GM18519 (cell line): ENCODE measurements around the gene BCAS4.

Experiments
- ATAC-seq: cut with Tn5 transposase; IDR thresholded peaks from one replicate; pipeline ENCODE4 v1.9.1; 2021; ENCODE audit warnings: mild to moderate bottlenecking, moderate library complexity; ENCODE audit not compliant: unreplicated experiment, low FRiP score

BCAS4 gene

DNA sequence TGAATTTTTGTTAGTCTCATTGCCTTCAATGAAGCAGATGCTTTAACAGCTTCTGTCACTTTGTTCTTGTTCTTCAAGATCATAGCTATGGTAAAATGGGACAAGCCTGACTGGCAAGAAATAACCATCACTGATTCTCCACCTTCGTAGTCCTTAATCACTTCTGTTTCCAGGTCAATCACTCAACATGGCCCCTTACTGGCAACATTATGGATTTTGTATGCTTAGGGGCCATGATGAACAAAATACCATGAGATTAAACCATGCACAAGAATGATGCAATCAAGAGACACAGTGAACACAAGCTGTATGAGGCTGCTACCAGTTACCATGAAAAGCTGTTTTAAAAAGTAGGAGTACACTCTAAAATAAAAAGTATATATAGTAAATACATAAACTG is 103.6 kb downstream of the BCAS4 start:
- ATAC-seq = no peak

DNA sequence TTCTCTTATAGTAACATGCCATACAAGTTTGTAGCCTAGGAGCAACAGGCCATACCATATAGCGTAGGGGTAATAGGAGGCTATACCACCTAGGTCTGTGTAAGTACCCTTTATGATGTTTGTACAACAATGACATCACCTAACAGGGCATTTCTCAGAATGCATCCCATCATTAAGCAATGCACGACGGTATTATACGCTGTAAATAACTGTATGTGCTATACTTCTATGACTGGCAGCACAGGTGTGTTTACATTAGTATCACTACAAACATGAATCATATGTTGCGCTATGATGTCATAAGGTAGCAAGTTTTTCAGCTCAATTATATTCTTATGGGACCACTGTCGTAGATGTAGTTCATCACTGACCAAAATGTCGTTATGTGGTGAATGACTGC is 105.4 kb downstream of the BCAS4 start:
- no peak for ATAC-seq

DNA sequence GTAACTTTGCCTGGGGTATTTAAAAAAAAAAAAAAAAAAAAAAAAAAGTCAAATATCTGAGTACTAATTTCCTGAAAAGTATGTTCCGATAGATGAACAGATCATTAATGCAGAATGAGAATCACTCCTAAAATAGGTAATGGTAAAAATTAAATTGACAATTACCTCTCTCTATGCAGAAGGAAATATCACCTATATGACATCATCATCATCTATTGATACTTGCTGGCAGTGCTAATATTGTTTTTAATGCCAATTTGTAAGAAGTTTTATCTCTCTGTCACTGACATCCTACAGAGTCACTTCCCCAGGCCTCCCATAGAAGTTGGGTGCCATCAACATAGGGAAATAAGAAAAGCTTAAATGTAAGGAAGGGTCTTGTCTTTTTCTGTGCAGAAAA is 106.4 kb downstream of the BCAS4 start:
- no peak for ATAC-seq

DNA sequence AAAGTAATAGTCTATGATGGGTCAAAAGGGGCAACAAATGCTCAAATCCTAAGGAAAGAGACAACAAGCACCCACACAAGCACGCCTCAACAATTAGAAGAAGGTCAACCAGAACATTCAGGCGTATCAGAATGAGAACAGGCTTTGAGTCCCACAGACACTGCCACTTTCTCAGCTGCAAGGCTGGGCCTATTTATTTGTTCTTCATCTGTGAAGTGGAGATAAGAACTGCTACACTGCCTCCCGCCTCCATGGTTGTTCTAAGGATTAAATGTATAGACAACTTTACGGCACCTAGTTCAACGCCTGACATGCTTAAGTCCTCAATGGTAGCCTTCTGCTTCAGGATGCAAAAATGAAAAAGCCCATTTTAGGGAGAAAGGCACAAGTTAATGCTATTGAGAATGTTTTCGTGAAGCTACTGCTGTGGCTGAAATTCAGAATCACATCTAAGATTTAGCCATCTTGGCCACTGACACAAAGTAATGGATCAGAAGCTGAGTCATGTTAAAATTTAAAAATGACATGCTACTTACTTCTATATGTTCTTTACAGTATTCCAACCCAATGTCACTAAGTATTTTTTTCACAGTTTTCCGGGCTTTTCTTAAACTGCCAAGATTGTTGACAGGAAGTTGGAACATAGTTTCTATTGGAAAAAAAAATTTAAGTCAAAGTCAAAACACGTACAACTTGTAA is 108.6 kb downstream of the BCAS4 start:
- no peak for ATAC-seq

DNA sequence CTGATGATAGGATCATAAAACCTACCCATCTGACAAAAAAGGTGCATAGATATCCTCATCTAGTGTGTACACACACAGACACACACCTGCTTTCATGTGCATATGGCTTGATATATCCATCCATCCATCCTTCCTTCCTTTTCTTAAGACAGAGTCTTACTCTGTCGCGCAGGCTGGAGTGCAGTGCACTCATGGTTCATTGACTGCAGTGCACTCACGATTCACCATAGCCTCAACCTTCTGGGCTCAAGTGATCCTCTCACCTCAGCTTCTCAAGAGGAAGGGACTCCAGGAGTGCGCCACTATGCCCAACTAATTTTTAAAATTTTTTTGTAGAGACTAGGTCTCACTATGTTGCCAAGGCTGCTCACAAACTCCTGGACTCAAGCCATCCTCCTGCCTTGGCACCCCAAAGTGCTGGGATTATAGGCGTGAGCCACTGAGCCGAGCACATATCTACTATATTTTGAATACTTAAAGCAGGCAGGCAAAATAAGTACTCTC is 109.3 kb downstream of the BCAS4 start:
- ATAC-seq = no peak

DNA sequence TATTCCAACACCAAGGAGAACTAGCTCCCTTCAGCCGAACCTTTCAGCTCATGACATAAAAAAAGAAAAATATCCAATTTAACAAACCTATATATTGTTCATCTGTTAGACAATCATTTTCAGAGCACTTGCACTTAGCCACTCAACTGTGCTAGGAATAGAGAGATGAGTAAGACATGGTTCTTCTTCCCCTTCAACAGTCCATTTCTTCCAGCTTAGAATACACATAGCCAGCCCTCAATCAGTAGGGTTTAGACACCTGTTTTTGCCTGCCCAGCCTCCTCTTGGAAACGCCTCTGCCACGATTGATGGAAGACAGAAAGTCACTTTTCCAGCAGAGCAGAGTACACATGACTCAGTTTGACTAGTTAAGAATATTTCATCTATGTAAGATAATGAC is 114.6 kb downstream of the BCAS4 start:
- ATAC-seq = no peak

DNA sequence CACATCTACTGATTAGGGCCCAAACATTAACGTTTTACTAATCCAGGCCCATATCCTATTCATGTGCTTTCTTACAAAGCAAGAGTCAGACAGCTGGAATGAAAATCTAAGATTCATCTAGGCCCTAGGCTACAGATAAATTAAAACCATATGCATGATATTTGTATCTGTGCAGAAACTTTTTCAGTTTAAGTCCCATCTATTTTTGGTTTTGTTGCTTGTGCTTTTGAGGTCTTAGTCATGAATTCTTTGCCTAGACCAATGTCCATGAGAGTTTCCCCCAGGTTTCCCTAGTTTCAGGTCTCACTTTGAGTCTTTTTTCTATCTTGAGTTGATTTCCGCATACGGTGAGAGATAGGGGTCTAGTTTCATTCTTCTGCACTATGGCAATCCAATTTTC is 116.2 kb downstream of the BCAS4 start:
- ATAC-seq = no peak

DNA sequence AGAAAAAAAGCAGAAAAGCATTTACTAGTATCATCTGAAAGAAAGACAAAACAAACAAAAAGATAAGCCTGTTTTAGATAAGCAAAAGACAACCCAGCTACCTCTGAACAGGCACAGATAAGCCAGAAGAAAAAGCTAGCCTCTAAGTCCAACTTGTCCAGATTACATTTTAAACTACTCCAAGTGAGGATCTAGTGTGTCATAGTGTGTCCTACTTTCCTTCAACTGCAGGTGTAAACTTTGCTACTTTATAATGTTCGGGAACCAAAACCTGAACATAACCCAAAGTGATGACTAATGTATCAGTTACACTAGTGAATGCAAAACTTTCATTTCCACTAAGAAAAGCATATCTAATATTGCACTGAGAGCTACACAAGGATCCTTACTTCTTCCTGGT is 116.9 kb downstream of the BCAS4 start:
- ATAC-seq = no peak

DNA sequence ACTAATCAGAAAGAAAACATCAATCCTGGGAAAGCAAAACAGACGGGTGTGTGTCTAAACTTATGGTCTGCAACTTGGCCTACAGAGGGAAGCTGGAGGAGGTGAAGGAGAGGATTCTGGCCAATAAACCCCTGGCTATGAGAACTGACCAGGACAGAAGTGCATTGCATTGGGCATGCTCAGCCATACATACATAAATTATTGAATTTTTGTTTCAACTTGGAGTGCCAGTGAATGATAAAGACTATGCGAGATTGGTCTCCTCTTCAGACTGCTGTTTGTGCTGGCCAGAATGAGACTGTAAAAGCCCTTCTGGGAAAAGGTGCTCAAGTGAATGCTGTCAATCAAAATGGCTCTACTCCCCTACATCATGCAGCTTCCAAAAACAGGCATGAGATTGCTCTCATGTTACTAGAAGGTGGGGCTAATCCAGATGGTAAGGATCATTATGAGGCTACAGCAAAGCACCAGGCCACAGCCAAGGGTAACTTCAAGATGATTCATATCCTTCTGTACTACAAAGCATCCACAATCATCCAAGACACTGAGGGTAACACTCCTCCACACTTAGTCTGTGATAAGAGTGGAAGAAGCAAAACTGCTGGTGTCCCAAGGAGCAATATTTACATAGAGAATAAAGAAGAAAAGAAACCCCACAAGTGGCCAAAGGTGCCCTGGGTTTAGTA is 119.0 kb downstream of the BCAS4 start:
- ATAC-seq = no peak

DNA sequence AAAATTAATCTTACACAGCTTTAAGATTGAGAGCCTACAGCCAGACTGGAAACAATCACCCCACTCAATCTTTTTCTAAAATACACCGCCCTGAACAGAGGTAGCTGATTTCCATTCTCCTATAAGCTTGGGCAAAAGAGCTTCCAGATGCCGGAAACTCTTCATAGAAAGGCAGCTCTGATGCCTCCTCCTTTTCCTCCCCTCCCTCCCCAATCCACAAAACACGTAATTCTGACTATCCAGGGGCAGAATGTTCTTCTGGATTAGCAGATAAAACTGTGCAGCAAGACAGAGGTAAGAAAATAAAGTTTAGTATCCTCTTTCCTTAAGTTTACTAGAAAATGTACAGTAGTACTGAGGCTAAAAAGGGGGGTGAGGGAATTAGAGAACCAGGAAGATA is 120.6 kb downstream of the BCAS4 start:
- ATAC-seq = no peak

DNA sequence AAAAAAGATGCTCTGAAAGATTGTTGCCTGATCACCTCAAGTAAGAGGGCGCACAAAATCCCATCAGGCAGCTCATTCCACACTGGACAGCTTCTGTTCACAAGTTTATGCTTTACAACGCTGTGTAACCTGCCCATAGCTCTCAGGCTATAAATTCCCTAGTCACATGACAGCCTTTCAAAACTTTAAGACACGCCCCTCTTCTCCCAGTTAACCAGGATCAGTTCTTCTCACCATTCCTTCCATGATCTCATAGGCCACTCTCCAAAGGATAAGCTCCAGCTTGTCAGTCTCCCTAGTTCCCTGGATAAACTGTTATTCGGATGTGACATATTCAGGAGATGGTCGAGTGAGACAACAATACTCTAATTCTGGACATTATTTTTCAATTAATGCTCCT is 121.4 kb downstream of the BCAS4 start:
- no peak for ATAC-seq

DNA sequence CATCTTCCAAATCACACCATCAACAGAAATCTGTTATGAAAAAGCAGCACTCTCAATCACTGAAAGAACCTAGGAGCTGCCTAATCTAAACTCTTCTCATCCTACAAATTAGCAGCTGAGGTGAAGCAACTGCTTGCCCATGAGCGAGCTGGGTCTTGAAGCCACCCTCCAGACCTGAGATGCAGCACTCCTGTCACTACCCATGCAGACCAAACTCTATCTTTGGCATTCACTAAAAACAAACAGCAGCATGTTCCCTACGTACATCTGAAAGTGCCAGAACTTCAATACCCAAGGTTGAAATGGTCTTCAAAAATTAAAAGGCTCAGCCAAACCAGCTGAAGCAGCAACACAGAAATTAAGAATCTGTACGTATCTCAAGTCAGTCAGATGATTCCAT is 122.1 kb downstream of the BCAS4 start:
- no peak for ATAC-seq

DNA sequence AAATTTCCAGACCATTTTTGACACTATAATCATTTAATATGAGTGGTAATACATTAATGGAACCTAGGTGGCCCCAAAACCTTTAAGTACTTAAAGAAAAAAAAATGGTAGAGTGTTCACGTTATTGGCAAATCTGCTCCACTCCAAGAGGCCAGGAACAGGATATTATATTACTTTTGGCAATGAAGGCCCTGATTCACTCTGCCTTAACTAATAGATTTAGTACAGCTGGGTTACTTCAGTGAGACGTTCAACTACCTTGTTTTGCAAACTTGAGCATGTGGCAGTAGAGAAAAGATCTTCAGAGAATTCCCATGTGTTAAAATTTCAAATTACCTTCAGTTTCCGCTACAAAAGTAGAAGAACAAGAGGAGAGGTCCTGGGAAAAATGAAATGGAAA is 123.5 kb downstream of the BCAS4 start:
- ATAC-seq = no peak

DNA sequence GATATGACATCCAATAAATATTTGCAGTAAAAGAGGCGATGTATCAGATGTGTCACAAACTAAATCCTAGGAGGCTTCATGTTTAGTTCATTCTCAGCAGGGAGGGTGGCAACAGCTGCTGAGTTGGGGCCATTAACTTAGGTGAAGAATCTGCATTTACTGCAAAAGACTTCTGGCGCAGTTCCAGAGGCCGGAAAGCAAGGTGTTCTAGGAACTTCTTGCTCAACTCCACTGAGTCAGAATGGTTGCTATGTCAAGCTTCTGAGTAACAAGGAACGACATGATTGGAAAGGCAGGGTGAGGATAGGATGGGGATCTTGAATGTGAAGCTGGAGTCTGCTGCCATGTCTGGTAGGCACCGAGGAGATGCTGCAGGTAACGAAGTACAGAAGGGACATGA is 124.7 kb downstream of the BCAS4 start:
- ATAC-seq = no peak

DNA sequence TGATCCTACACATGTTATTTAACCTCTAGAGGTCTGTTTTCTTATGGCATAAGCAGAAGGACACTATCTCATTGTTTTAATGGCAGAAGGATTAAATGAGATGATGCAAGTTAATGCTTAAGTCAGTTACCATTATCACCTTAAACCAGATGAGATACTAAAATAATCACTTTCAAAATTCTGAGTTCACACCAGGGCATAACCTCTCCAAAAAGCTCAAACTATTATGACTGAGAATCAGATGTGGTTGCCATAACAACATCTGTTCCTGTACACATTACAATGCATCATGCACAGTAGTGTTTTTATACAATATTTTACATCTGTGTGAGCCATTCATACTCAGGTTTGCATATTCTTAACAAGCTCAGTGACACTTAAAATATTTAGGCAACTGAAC is 126.1 kb downstream of the BCAS4 start:
- ATAC-seq = no peak

DNA sequence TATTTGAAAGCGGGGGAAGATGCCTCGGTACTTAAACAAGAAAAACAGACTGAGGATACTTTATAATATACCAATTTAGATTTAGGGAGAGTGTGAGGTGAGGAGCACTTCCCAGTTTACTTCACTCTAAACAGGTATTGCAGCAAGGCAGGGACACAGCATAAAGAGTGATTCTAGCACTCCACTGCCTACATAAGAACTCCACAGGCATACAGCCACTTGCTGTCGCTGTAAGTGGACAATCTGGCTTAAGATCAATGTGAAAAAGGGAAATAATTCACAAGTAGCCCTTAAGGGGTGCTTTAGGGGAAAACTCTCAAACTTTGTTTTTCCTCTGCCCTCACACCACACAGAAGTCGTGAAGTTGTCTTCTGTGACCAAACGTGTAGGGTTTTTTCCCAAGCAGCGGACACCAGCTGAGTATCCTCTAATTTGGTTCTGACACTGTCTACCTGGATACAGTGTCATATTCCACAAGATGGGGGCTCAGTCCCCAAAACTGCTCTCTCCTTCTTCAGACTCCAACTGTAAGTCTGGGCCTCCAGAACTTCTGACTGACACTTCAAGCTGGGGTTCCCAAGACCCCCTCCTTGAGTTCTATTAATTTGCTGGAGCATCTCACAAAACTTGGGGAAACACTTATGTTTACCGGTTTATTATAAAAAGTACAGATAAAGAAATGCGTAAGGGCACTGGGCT is 127.1 kb downstream of the BCAS4 start:
- no peak for ATAC-seq

DNA sequence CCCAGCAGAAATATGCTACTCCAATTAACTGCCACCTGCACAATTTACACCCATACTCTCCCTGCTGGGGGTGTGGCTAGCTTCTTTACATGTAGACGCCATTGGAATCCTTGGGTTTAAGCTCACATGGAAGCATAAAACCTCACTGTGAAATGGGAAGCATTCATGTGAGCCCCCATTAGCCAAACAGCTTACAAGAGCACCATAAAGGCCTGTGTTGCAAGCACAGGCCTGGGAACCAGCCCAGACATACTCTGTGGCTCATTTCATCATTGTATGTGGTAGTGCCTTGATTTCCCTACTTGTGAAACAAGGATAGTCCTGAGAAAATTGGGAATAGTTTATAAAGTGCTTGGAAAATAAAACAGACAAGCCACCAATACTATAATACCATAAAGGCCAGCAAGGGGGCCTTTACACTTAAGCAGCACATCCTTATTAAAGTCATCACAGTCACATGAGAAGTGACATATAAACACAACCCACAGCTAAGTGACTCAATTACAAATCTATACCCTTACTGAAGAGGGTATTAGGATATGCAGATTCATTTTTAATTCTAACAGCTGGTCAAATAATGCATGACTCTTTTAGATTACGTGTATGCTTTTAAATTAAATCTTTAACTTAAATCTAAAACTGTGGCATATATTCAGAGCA is 129.5 kb downstream of the BCAS4 start:
- ATAC-seq = no peak

DNA sequence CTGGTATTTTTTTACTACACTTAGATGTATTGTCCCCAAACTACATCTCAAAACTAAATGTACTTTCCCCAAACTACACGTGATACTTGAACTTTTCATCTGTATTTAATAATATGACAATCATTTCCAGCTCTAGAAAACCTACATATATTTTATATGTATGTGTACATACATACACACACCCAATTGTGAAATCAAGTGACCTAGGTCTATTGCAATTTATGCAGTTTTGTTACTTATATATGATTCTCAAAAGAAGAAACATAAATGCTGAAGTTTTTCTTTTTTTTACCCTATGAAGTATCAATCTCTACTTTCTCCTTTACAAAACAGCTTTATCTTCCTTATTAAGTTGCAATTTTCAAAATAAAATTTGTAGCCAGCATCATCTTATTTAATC is 131.7 kb downstream of the BCAS4 start:
- no peak for ATAC-seq
